Measurements from ENCODE around the gene TPRG1. TPM values are rescaled to one million over a fixed set of nuclear protein-coding genes. Genes with fewer than 3 reads are reported as not detected.

The TPRG1 gene
- total RNA-seq, 4 donors from 2014 or later: 2.3 to 14.9 (median 4.1) TPM; not detected in 1

DNA sequence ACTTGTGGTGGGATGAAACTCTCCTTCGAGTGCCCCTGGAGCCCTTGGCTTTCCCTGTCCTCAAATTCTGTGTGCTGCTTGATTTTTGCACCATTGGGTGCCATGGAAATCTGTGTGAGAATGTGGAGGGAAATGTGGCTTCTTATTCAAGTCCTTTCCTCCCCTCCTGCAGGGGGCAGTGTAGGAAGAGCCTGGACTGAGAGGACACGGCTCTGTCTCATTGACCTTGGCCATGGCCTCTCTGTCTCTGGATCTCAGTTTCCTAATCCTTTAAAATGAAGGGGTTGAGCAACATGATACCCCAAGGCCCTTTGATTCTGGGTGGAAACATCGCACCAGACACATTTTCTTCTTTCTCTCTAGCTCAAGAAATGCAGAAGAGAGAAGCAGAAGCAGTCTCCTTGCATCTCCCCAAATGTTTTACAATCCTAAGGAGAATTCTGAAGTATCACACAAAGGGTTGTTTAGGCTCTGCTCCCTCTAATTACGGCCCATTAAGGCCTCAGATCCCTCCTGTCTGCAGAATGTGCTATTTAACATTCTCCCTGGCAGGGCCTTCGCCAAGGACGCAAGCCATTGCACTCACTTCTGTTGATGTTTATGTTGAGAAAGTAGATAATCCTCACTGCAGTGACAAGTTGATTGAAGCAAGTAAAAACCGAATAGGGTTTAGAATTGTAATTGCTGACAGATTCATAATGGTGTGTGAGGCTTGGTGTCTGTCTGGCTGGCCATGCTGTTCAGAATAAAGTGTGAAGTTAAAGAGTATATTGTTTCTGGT is 169.1 kb downstream of the TPRG1 start:
- intact Hi-C loops (cut with DNase I; ENCODE audit: low total_unique reads) (no loop called here), in situ Hi-C loops (cut with MboI; ENCODE audit: low pct_ligation_motif_present in 1 of 4, low pct_unique_long_range_greater_than_20kb in 1 of 4, low sequenced_read_pairs in 3 of 4) (no loop called here)
- H3K4me3 ChIP-seq: no peak overlapping the region
- H3K27ac ChIP-seq: no peak overlapping the region
- 77 to 100% methylated on average over 2 to 7 of the region's 7 CpGs for WGBS, 2 donors (ENCODE audit: low coverage in 1 of 2)
- H3K27me3 ChIP-seq: no peaks in the 10 kb centered on the region
- DNase-seq: no peak
- no peaks in the 10 kb centered on the region for H3K4me1 ChIP-seq
- TF ChIP-seq EP300 (IDR thresholded peaks at IDR 0.05; ENCODE audit: low read depth): no peak
- TF ChIP-seq, protein P1, sequence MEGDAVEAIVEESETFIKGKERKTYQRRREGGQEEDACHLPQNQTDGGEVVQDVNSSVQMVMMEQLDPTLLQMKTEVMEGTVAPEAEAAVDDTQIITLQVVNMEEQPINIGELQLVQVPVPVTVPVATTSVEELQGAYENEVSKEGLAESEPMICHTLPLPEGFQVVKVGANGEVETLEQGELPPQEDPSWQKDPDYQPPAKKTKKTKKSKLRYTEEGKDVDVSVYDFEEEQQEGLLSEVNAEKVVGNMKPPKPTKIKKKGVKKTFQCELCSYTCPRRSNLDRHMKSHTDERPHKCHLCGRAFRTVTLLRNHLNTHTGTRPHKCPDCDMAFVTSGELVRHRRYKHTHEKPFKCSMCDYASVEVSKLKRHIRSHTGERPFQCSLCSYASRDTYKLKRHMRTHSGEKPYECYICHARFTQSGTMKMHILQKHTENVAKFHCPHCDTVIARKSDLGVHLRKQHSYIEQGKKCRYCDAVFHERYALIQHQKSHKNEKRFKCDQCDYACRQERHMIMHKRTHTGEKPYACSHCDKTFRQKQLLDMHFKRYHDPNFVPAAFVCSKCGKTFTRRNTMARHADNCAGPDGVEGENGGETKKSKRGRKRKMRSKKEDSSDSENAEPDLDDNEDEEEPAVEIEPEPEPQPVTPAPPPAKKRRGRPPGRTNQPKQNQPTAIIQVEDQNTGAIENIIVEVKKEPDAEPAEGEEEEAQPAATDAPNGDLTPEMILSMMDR (IDR thresholded peaks at IDR 0.05): peak in 1 of 5 experiments; percentile 13
- no peak for TF ChIP-seq POLR2A (IDR thresholded peaks at IDR 0.05)
- no peak for TF ChIP-seq POLR2AphosphoS5 (IDR thresholded peaks at IDR 0.05)
- no peaks in the 10 kb centered on the region for H3K9me3 ChIP-seq
- H3K36me3 ChIP-seq: no peaks in the 10 kb centered on the region

DNA sequence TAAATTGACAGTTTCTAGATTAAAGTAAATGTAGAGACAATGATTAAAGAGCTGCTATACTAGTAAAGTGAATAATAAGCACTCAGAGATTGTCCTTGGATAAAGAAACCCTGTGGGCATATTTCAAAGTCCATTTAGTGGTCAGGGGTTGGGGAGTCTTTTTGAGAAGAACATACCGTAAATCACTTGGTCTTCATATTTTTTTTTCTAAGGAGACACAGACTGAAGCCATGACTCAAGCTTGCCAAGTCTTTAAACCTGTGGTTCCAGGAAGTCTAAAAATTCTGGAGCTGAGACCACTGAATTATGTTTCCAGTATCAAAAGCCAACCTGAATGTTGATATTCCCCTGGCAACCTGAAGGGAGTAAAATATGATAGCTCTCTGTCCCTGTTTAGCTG is 171.0 kb downstream of the TPRG1 start:
- WGBS, 2 donors (ENCODE audit: low coverage in 1 of 2): 89% methylated on average over 1 of the region's 1 CpG; no CpG with 5 or more reads in 1 of the 2 donors

DNA sequence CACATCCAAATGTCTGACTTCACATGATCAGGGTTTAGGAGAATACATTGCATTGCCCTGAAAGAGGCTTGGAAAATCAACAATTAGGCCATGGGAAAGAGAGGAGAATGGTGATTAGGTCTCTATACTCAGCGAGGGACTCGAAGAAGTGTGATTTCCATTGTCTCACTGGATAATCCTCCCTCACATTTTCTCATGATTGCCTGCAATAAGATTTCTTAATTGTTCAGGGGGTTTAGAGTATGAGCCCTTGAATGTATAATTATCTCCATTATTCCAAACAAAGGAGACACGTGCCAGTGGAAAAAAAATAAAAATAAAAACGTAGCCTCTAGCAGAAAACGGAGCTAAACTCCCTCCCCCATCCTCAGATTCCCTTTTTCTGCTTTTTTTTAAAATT is 173.2 kb downstream of the TPRG1 start:
- Histone ChIP-seq H3K27me3 (no peaks in the 10 kb centered on the region), H3K9me3 (no peaks in the 10 kb centered on the region), H3K36me3 (no peaks in the 10 kb centered on the region), H3K27ac (no peak overlapping the region), H3K4me1 (no peaks in the 10 kb centered on the region), H3K4me3 (no peak overlapping the region)
- in situ Hi-C loops (cut with MboI; ENCODE audit: low pct_ligation_motif_present in 1 of 4, low pct_unique_long_range_greater_than_20kb in 1 of 4, low sequenced_read_pairs in 3 of 4) (no loop called here), intact Hi-C loops (cut with DNase I; ENCODE audit: low total_unique reads) (no loop called here)
- TF ChIP-seq POLR2A (IDR thresholded peaks at IDR 0.05): no peak
- TF ChIP-seq, protein P1 (IDR thresholded peaks at IDR 0.05): no peak
- no peak for TF ChIP-seq POLR2AphosphoS5 (IDR thresholded peaks at IDR 0.05)
- no peak for TF ChIP-seq EP300 (IDR thresholded peaks at IDR 0.05; ENCODE audit: low read depth)
- 75 to 76% methylated on average over 5 of the region's 5 CpGs for WGBS, 2 donors (ENCODE audit: low coverage in 1 of 2)
- DNase-seq: no peak

More for the DNA sequence above, 171.0 kb downstream of the TPRG1 start:
- in situ Hi-C loops (cut with MboI; ENCODE audit: low pct_ligation_motif_present in 1 of 4, low pct_unique_long_range_greater_than_20kb in 1 of 4, low sequenced_read_pairs in 3 of 4): no loop called here
- no peak overlapping the region for H3K27ac ChIP-seq
- no peaks in the 10 kb centered on the region for H3K36me3 ChIP-seq
- no peak overlapping the region for H3K4me3 ChIP-seq
- intact Hi-C loops (cut with DNase I; ENCODE audit: low total_unique reads): no loop called here
- no peaks in the 10 kb centered on the region for H3K9me3 ChIP-seq
- DNase-seq: no peak
- no peak for TF ChIP-seq POLR2AphosphoS5 (IDR thresholded peaks at IDR 0.05)
- TF ChIP-seq EP300 (IDR thresholded peaks at IDR 0.05; ENCODE audit: low read depth): no peak
- TF ChIP-seq, protein P1 (IDR thresholded peaks at IDR 0.05): no peak
- TF ChIP-seq POLR2A (IDR thresholded peaks at IDR 0.05): no peak
- no peaks in the 10 kb centered on the region for H3K4me1 ChIP-seq
- H3K27me3 ChIP-seq: no peaks in the 10 kb centered on the region

DNA sequence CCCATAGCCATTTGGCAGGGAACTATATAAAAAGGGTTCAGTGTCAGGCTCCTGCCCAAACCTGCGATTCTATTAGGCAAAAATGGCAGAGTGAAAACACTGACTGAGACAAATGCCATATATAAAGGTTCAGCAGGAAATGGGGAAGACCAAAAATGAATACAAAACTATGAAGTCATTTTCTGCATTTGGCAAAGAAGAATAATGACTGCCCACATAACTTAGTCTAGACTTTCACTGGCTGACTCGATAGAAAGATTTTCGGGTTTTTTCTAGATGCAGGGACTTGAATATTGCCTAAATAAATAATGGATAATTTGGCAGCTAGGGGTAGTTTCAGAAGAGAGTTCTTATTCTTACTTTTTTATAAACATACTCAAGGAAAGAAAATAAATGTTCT is 178.0 kb downstream of the TPRG1 start:
- H3K9me3 ChIP-seq: no peaks in the 10 kb centered on the region
- H3K27me3 ChIP-seq: no peaks in the 10 kb centered on the region
- peaks cover 0 to 17% (median 5%) of the 10 kb centered on the region in 4 donors for H3K4me1 ChIP-seq
- no peak overlapping the region for H3K27ac ChIP-seq
- intact Hi-C loops (cut with DNase I; ENCODE audit: low total_unique reads): no loop called here
- TF ChIP-seq EP300 (IDR thresholded peaks at IDR 0.05; ENCODE audit: low read depth) (no peak), POLR2A (IDR thresholded peaks at IDR 0.05) (no peak), POLR2AphosphoS5 (IDR thresholded peaks at IDR 0.05) (no peak)
- TF ChIP-seq, protein P1 (IDR thresholded peaks at IDR 0.05): no peak
- no peak for DNase-seq
- in situ Hi-C loops (cut with MboI; ENCODE audit: low pct_ligation_motif_present in 1 of 4, low pct_unique_long_range_greater_than_20kb in 1 of 4, low sequenced_read_pairs in 3 of 4): no loop called here
- WGBS, 2 donors (ENCODE audit: low coverage in 1 of 2): 48 to 64% methylated on average over 2 to 3 of the region's 3 CpGs
- H3K36me3 ChIP-seq: no peaks in the 10 kb centered on the region
- H3K4me3 ChIP-seq: no peak overlapping the region
